Lung microvascular endothelial cell (primary cell): ENCODE measurements around the gene XRN1. TPM values are rescaled to one million over a fixed set of nuclear protein-coding genes. Genes with fewer than 3 reads are reported as not detected.

ENCODE experiments used
- DNase-seq, 2 donors: peaks; one replicate each; pipeline versions ENCODE4 v3.0.0 to v3.0.0-alpha.2; 2010; ENCODE audit warnings: low read depth in 2 of 2
- total RNA-seq: library from RNA; depleted of rRNA; stranded (reverse); fragments of >200 nt; gene quantifications from 2 replicates; pipeline ENCODE4 v1.2.1, GENCODE V29; 2014

The XRN1 gene
- total RNA-seq, 1 donor from 2014 or later: 44.2 TPM

GRCh38 chr3:142269767-142270166, 178.1 kb downstream of the XRN1 start:
- no peak for DNase-seq

GRCh38 chr3:142268426-142268825, 179.4 kb downstream of the XRN1 start:
- DNase-seq: no peak

DNA sequence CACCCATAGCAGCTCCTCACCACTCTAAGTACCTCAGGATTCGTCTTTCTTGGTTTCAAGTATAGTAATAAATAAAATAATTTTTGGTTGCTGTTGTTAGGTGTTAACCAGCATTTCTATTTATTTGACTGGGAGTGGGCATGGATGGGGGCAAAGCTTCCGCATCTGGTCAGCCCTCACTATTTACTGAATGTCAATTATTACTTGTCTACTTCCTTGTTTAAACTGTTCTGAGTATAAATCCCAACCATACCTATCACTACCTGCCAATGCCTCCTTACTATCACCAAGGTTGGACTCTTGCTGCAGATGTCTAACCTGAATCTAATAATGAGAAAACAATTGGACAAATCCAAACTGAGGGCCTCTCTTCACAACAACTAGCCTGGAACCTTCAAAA, 180.6 kb downstream of the XRN1 start:
- DNase-seq: no peak

- no peak for DNase-seq
These were observed 184.7 kb downstream of the XRN1 start for GRCh38 chr3:142263112-142263511.

- no peak for DNase-seq
These were observed 188.5 kb downstream of the XRN1 start for GRCh38 chr3:142259359-142259758.

- DNase-seq: no peak
These were observed 191.0 kb downstream of the XRN1 start for GRCh38 chr3:142256712-142257333.

Other genes starting within 250 kb of the XRN1 start
- gene GK5, start 222.5 kb downstream of the XRN1 start, total RNA-seq: 4.1 and 5.2 TPM in 2 replicates
- 13.9 and 17.3 TPM in 2 replicates for gene ATR, start 130.7 kb upstream of the XRN1 start, total RNA-seq
- 0.44 and 0.60 TPM in 2 replicates for gene PLS1, start 148.4 kb upstream of the XRN1 start, total RNA-seq